Heart right ventricle (tissue), 16 donors: ENCODE measurements around the gene MCTP1. TPM values are rescaled to one million over a fixed set of nuclear protein-coding genes. Genes with fewer than 3 reads are reported as not detected.
"Not testable (repeated sequence)": the region's sequence is repeated elsewhere in the genome, so short reads cannot be mapped to it uniquely, and the experiment has no call there.

Source experiments
- ATAC-seq, 8 donors: fragments of 200-7000 bp; cut with Tn5 transposase; one replicate each; pipeline ENCODE4 v1.9.1; 2020; ENCODE audit warnings: mild to moderate bottlenecking in 8 of 8, moderate library complexity in 8 of 8, moderate number of reproducible peaks in 1 of 8
- DNase-seq, 2 donors: peaks; one replicate each; pipeline ENCODE4 v3.0.0-alpha.2; 2020
- H3K27ac ChIP-seq, 10 donors: fragments of 200-600 bp; sonication (generic) in 2 of 10; one replicate each; pipeline versions ENCODE4 v1.5.0 to v1.8.0; 2020 to 2022; ENCODE audit warnings: mild to moderate bottlenecking in 3 of 10
- H3K27me3 ChIP-seq, 7 donors: fragments of 200-600 bp; one replicate each; pipeline ENCODE4 v1.8.0; 2021 to 2022; ENCODE audit warnings: mild to moderate bottlenecking in 2 of 7
- H3K36me3 ChIP-seq, 9 donors: fragments of 200-600 bp; sonication (generic) in 1 of 9; one replicate each; pipeline versions ENCODE4 v1.5.0 to v1.8.0; 2020 to 2022; ENCODE audit warnings: mild to moderate bottlenecking in 2 of 9
- H3K4me1 ChIP-seq, 9 donors: fragments of 200-600 bp; sonication (generic) in 1 of 9; one replicate each; pipeline versions ENCODE4 v1.5.0 to v1.8.0; 2020 to 2022; ENCODE audit warnings: mild to moderate bottlenecking in 4 of 9
- H3K4me3 ChIP-seq, 10 donors: fragments of 200-600 bp; sonication (generic) in 2 of 10; one replicate each; pipeline versions ENCODE4 v1.5.0 to v1.8.0; 2020 to 2022; ENCODE audit warnings: mild to moderate bottlenecking in 7 of 10, moderate library complexity in 2 of 10
- H3K9me3 ChIP-seq, 11 donors: fragments of 200-600 bp in 10 of 11; sonication (generic) in 2 of 11; one replicate each; pipeline versions ENCODE4 v1.5.0 to v1.8.0; 2013 to 2022; ENCODE audit warnings: mild to moderate bottlenecking in 2 of 11, control low read depth in 1 of 11, moderate library complexity in 1 of 11
- WGBS, 2 donors: extraction: QIAGEN DNeasy Blood & Tissue Kit; methylation state at CpG; one replicate each; pipeline ENCODE4 v1.1.7; 2013; ENCODE audit warnings: inconsistent platforms in 1 of 2; 5-methylcytosine and 5-hydroxymethylcytosine counted together
- intact Hi-C, 10 donors: fragments of 100-400 bp; cut with DNase I; formaldehyde crosslinking; loops; one replicate each; pipeline versions ENCODE4 v1.11.1 to v1.14.2; 2022
- polyA plus RNA-seq, 2 donors: library from polyadenylated mRNA; stranded (reverse); fragments of 200-250 nt; gene quantifications; one replicate each; pipeline ENCODE4 v1.2.3, GENCODE V29; 2013
- total RNA-seq, 10 donors: library from RNA; stranded (reverse); fragmentation: NEBNext Ultra II Directional in 3 of 10; extraction: Animal tissue kit (Norgen Biotek cat#: 25700) in 3 of 10; gene quantifications; one replicate each; pipeline versions ENCODE4 v1.2.1 to v1.2.4, GENCODE V29; 2021 to 2023
- TF ChIP-seq, protein P1 (sequence below), 9 donors: fragments of 200-600 bp; sonication (generic) in 2 of 9; IDR thresholded peaks; one replicate each; pipeline versions ENCODE4 v1.5.0 to v1.8.0; 2021 to 2022; ENCODE audit warnings: antibody characterized with exemption in 9 of 9, mild to moderate bottlenecking in 5 of 9, moderate library complexity in 1 of 9
- donor health status: Arrhythmogenic right ventricular cardiomyopathy.
- donor health status: ischemic (EF 13 %, LVEDD 7.1; RV severe dilation, severe dysfunction).
- donor health status: healthy with polysubstance abuse.
- donor health status: DM: no; HTN: yes; CAD: no.
- donor health status: DM: no; HTN: no; CAD: no.
- donor health status: ischemic (EF 25% LVEDD 6.9; RV normal size, moderate dysfunction).
- donor health status: ischemic (EF 25% LVEDD 5.7; RV mildly dilated, moderate dysfunction).
- donor health status: healthy.
- donor health status: DM: yes; HTN: yes; CAD: no.
- donor health status: Ischemic cardiomyopathy.
- donor health status: ischemic (EF 35%, LVEDD 5.7; RV mildly dilated, moderate dysfunction).
- donor health status: nonischemic (EF 11% LVEDD 7.7; RV severe dilation, severe dysfunction).
- donor health status: DM: yes; HTN: yes; CAD: no.
- donor health status: PGD.
- donor health status: ischemic (EF 29% LVEDD 5.4; RV normal size, mild dysfunction).
- donor health status: nonischemic (EF 23%, LVEDD 6.1; RV moderate dilation, normal function).

The MCTP1 gene
- total and polyA plus RNA-seq, 12 donors = 1.3 to 19.7 (median 5.3) TPM

DNA sequence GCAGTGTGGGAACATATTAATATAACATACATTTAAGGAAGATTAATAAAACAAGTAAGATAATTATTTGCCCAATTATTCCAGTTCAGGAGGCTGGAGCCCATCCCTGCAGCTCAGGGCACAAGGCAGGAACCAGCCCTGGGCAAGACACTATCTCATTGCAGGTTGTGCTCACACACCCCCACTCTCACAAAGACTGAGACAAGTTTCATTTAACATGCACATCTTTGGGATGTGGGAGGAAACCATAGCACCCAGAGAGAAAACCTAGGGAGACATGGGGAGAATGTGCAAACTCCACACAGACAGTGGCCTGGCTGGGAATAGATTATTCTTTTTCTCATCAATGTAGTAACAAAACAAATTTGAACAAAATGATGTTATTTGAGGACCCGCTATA, 279.1 kb downstream of the MCTP1 start:
- ATAC-seq (no peak), DNase-seq (no peak)
- H3K36me3 ChIP-seq = peaks cover 0 to 3% (median 0%) of the 10 kb centered on the region in 9 donors
- H3K4me1 ChIP-seq = no peaks in the 10 kb centered on the region
- no peaks in the 10 kb centered on the region for H3K27me3 ChIP-seq
- H3K27ac ChIP-seq = no peak overlapping the region
- WGBS, 2 donors = 95 to 100% methylated on average over 1 of the region's 1 CpG
- TF ChIP-seq, protein P1, sequence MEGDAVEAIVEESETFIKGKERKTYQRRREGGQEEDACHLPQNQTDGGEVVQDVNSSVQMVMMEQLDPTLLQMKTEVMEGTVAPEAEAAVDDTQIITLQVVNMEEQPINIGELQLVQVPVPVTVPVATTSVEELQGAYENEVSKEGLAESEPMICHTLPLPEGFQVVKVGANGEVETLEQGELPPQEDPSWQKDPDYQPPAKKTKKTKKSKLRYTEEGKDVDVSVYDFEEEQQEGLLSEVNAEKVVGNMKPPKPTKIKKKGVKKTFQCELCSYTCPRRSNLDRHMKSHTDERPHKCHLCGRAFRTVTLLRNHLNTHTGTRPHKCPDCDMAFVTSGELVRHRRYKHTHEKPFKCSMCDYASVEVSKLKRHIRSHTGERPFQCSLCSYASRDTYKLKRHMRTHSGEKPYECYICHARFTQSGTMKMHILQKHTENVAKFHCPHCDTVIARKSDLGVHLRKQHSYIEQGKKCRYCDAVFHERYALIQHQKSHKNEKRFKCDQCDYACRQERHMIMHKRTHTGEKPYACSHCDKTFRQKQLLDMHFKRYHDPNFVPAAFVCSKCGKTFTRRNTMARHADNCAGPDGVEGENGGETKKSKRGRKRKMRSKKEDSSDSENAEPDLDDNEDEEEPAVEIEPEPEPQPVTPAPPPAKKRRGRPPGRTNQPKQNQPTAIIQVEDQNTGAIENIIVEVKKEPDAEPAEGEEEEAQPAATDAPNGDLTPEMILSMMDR (IDR thresholded peaks at IDR 0.05) = no peak
- no peak overlapping the region for H3K4me3 ChIP-seq
- intact Hi-C loops = no loop called here
- H3K9me3 ChIP-seq = peaks cover 0 to 47% (median 12%) of the 10 kb centered on the region in 11 donors

DNA sequence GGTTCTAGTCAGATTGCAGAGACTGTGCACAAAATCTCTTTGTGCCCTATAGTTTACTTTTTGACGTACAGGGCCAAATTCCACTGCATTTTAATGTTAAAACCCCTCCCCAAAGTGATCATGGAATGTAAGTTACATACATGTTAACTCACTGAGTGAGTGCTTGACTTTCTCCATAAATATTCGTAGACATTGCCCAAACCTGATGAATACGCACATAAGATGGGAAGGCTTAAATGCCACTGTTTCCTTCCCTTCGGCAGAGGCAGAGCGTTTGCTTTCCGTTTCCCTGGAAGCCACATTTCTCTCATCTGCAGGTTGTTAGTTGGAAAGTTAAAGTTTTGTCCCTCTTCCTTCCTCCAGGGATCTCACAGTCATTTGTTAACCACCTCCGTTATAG, 286.2 kb downstream of the MCTP1 start:
- Histone ChIP-seq H3K27me3 (no peaks in the 10 kb centered on the region), H3K36me3 (no peaks in the 10 kb centered on the region), H3K27ac (no peak overlapping the region), H3K4me3 (no peak overlapping the region), H3K4me1 (no peaks in the 10 kb centered on the region), H3K9me3 (peaks cover 0 to 17% (median under 1%) of the 10 kb centered on the region in 11 donors)
- ATAC-seq (no peak), DNase-seq (no peak)
- intact Hi-C loops = no loop called here
- TF ChIP-seq, protein P1 (IDR thresholded peaks at IDR 0.05) = no peak
- WGBS, 2 donors = 61 to 67% methylated on average over 7 of the region's 7 CpGs

DNA sequence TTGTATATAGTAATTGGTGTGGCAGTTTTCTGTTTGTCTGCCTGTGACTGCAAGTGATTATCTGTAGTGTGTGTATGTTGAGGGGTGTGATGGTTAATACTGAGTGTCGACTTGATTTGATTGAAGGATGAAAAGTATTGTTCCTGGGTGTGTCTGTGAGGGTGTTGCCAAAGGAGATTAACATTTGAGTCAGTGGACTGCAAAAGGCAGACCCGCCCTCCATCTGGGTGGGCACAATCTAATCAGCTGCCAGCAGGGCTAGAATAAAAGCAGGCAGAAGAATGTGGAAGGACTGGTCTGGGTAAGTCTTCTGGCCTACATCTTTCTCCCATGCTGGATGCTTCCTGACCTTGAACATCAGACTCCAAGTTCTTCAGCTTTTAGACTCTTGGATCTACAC, 290.4 kb downstream of the MCTP1 start:
- H3K27ac ChIP-seq, H3K9me3 ChIP-seq, intact Hi-C loops, H3K4me1 ChIP-seq, H3K36me3 ChIP-seq, H3K27me3 ChIP-seq, H3K4me3 ChIP-seq, ATAC-seq, DNase-seq: not testable (repeated sequence)
- WGBS, 2 donors = 72 to 80% methylated on average over 2 of the region's 2 CpGs

DNA sequence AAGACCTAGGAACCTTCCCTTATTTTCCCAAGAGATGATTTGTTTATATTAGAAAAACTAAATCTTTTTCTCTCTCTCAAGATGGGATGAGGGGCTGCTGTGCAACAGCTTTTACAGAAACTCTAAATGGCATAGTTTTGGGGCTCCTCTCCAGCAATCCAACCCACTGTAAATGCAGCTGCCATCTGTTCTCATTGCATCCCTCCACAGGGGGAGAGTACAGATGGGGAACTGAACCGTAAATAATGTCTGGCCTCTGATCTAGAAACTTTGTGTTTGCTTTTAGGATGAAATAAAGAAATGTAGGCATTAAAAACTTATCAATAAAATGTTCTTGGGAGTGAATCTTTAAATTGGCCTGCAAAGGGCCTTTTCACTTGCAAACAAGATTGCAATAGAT, 291.4 kb downstream of the MCTP1 start:
- H3K36me3 ChIP-seq = no peaks in the 10 kb centered on the region
- H3K4me3 ChIP-seq = no peak overlapping the region
- ATAC-seq (no peak), DNase-seq (no peak)
- no peaks in the 10 kb centered on the region for H3K27me3 ChIP-seq
- no peaks in the 10 kb centered on the region for H3K4me1 ChIP-seq
- WGBS, 2 donors = 93 to 94% methylated on average over 1 of the region's 1 CpG
- intact Hi-C loops = no loop called here
- TF ChIP-seq, protein P1 (IDR thresholded peaks at IDR 0.05) = no peak
- no peaks in the 10 kb centered on the region for H3K9me3 ChIP-seq
- H3K27ac ChIP-seq = no peak overlapping the region

DNA sequence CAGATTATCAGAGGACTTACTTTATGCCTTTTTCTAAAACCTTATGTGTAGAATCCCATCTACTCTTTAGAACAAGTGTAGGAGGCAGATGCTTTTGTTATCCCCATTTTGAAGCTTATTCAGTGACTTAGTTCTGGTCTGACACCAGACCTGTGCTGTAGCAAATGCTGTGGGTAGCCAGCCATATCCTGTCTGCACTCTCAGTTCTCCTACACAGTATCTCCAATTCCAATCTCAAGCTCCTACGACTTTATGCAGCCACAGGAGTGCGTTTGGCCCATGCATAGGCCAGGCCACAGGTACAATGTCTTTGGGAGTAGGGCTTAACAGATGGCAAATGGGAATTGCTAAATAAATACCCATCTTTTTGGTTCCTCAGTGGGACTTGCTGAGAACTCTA, 292.6 kb downstream of the MCTP1 start:
- 70 to 75% methylated on average over 2 of the region's 2 CpGs for WGBS, 2 donors

More for the DNA sequence above, 292.6 kb downstream of the MCTP1 start:
- Histone ChIP-seq H3K4me1 (no peaks in the 10 kb centered on the region), H3K4me3 (no peak overlapping the region), H3K36me3 (no peaks in the 10 kb centered on the region), H3K9me3 (peaks cover 0 to 2% (median 0%) of the 10 kb centered on the region in 11 donors), H3K27ac (no peak overlapping the region), H3K27me3 (no peaks in the 10 kb centered on the region)
- no peak for DNase-seq
- intact Hi-C loops = no loop called here
- TF ChIP-seq, protein P1 (IDR thresholded peaks at IDR 0.05) = no peak
- no peak for ATAC-seq
